GM19099 (cell line): ENCODE data around the gene WDR93.

Experiments
- POLR2A ChIP-seq: IDR thresholded peaks from 3 replicates; pipeline ENCODE4 v1.6.1; 2011; ENCODE audit warnings: low read depth; ENCODE audit not compliant: insufficient read length; ENCODE audit errors: extremely low read depth

Gene WDR93

DNA sequence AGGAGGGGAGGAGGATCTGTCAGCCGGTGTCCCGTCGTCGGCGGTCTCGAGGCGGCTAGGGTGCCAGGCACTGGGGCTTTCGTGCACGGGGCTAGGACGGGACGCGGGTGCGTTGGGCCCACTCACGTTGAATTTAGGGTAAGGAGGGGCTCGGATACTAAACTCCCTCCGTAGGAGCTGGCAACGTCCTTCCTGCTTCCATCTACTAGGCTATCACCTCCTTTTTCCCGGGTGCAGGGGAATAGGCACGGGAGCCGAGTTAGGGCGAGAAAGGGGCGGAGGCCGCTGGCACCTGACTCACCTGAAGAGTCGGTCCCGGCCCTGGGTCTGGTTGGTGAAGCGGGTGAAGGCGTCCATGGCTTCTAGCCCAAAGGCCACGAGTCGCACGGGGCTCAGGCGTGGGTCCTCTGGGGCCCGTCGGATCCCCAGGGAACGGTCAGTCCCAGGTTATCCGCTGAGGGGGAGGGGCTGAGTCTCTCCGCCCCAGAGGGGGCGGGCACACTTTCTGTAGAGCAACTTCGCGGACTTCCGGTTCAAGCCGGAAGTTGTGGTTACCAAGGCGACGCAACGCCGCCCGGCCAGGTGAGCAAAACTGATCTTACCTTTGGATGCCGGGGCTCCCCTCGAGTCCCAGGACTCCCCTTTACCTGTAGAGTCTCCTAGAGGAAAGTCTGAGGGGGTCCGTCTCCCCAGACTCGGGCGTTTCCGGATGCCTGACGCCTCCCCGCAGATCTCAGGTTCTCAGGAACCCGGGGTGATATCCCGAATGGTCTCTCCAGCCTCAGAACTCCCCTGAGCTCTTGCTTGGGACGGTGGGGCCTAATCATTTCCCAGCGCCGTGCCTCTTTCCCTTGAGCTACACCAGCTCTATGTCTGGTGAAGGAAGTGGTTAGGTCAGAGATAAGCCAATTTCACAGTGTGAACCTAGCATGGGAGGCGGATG lies at the start of gene WDR93, which contains the start of gene PEX11A:
TSS of gene WDR93 (plus strand) at position 536 of the 943 bp plus-strand sequence. CDS start 10,936 bp downstream, outside the sequence.
TSS of gene PEX11A (minus strand) at position 479 of the 943 bp plus-strand sequence. CDS start at position 357, 122 bp downstream.
- no peak for TF ChIP-seq POLR2A

- no peak for TF ChIP-seq POLR2A
These were observed 49.6 kb upstream of the WDR93 start for GRCh38 chr15:89641053-89641452.

DNA sequence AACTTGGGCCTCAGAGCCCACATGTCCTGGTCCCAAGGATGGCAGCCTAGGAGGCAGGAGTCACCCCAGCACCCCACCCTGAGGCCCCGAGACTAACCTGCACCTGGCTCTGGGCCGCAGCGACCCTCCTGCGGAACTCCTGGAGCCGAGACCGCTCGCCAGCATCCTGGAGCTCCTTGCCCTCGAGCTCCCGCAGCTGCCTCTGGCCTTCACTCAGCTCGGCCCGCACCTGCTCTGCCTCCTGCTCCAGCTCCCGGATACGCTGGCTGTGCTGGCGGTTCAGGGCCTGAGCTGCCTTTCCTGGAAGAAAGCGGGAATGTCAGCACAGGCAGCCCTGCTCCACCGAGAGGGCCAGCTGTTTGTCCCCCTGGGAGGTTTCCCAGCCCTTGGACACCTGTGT lies 48.5 kb upstream of the WDR93 start:
- TF ChIP-seq POLR2A = no peak

DNA sequence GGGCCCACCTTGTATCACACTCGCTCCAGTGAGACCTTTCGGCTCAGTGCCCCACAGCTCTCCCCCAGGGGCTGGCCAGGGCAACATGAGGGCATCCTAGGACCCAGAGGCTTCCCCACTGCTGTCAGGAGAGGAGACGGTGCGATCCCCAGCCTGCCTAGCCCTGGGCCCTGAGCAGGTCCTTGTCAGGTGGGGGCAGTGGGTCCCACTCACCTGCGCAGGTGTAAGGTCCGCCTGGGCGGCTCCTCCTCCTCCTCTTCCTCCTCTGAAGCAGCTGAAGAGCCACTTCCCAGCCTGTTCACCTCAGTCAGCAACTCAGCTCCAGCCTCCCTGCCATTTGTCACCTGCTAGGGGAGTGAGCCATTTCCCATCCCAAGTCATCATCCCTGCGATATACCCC lies 44.9 kb upstream of the WDR93 start:
- TF ChIP-seq POLR2A = no peak

GRCh38 chr15:89646416-89647141 lies 44.0 kb upstream of the WDR93 start:
- no peak for TF ChIP-seq POLR2A

- TF ChIP-seq POLR2A = no peak
These were observed 43.3 kb upstream of the WDR93 start for GRCh38 chr15:89647191-89647851.

GRCh38 chr15:89648106-89649012 lies 42.3 kb upstream of the WDR93 start:
- no peak for TF ChIP-seq POLR2A

DNA sequence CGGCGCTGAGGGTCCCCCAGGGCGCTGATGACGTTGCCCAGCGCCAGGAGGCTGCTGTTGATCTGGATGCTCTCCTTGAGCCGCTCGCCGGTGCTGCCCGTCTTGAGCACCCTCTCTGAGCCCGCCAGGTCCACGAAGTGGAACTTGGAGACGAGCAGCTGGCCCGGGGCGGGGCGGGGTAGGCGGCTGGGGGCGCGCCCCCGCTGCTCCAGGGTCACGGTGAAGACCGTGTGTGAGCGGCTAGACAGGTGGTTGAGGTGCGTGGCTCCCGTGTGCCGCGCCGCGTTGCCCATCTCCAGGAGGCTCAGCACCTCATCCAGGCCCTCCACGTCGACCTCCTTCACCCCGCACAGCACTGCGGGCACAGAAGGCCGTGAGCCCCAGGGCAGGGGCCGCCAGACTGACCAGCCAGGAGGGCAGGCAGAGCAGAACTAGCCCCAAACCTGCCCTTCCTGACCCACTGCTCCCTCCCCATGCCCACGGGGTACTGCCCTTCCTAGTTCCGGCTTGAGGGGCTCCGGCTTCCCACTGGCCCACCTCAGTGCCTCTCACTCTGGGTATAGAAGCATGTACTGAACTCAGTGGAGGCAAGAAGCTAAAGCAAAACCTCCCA lies 41.5 kb upstream of the WDR93 start:
- no peak for TF ChIP-seq POLR2A

DNA sequence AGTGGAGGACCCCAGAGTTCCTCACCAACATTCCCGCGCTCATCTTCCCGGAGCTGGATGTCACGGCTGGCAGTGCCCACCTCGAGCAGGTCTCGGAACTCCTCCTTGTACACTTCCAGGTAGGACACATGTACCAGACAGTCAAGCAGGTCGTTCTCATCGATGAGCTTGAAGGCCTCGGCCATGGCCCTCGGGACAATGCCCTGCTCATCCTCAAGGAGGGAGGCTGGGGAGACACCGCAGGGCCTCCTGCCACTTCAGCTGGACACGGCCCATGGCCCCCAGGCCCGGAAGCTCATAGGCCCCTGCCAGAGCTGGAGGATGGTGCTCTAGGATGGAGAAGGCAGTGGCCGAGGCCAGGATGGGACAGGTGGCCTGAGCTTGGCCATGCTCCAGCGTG lies 40.9 kb upstream of the WDR93 start:
- TF ChIP-seq POLR2A = no peak

DNA sequence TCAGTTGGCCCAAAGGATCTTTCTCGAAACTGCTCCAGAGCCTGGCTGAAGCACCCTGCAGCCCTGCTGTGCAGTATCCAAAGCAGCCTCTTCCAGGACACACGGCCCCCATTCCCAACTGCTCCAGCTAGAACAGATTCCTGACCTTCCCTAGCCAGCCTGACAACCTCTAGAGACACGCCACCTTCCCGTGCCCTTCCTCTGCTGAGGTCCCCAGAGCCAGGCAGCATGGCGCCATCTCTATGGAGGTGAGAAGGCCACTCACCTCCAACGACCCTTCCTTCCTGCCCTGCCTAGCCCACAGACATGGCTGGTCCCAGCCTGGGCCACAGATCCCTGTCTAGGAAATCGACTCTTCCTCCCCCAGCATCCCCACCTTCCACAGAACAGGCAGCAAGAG lies 38.5 kb upstream of the WDR93 start:
- no peak for TF ChIP-seq POLR2A

DNA sequence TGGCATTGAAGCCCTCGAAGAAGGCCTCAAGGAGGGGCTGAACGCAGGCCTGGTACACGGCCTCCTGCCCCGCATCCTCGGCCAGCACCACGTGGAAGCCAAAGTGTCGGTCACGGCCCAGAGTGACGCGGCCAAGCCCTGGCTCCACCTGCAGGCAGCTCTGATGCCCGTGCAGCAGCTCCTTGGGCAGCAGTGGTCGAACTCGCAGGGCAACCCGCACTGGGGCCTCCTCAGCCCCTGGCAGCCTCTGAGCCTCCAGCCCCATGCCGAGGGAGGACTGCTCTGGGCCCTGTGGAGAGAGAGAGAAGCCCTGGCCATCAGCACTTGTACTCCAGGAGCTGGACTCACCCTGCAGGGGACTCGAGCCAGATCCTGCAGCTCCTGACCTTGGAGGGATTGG lies 37.9 kb upstream of the WDR93 start:
- no peak for TF ChIP-seq POLR2A

GRCh38 chr15:89653578-89653977 lies 37.0 kb upstream of the WDR93 start:
- no peak for TF ChIP-seq POLR2A

DNA sequence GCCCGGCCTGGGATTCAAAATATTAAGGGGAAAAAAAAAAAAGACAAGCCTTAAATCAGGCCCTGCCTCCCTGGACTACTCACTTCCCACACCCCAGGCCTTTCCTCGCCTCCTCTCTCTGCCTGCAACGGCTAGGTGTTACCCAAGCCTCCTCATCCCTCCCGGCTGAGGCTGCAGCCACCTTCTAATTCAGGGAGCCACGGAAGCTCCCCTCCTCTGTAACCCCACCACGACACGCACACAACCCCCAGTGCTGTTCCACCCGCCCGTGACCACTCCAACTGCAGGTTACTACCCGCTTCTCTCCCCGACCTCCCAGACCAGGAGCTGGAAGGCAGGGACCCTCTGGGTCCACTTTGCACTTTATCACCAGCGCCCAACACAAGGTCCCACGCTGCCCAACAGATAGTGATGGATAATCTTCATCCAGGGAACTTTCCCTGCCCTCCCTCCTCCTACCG lies 36.3 kb upstream of the WDR93 start:
- TF ChIP-seq POLR2A = no peak
